Islet precursor cell (in vitro differentiated cells): ENCODE results near the gene PKN1.
A peak's percentile ranks its signal among the peaks of the same experiment; 100 is the strongest.
"Not testable (repeated sequence)": the region's sequence is repeated elsewhere in the genome, so short reads cannot be mapped to it uniquely, and the experiment has no call there.

Experiments
- DNase-seq: peaks from one replicate; pipeline ENCODE4 v3.0.0-alpha.2; 2018

The PKN1 gene

DNA sequence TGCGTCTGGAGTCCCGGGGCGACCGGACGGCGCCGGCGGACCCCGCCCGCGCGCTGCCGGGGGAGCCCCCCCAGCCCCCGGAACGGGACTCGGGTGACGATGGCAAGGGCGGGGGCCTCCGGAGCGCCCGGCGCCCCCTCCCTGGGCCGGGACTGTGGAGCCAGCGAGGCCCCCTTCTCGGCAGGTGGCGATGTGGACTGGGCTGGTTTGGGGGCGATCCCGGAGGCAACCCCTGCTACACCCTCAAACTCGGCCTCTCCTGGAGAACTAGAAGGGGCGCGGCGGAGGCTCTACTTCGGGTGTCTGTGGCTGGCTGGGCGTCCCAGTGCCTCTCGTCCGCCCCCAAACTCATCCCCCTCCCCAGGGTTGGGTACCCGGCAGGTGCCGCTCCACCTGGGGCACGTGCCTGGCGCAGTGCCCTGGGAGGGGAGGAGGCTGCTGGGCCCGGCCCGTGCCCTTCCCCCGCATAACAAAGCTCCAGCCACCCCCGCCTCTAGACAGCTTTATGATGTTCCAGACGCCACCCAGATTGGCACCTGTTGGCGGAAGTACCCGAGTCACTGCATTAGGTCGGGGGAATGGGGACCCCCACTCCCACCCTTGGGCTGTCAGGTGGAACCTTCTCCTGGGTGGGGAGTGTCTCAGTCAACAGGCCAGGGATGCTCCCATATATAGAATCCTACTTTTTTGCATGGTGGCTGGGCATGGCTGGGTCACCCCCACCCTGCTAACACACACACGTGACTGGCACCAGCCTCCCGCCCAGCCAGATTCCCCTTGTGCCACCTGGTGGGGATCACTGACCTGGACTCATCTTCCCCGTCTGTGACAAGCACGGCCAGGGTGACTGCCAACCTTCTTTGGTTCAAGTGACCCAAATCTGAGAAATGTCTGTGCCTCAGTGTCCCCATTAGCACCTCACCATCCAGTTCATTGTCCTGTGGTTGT, 722 bp downstream of the PKN1 start:
- DNase-seq: no peak

- DNase-seq: no peak
Observed at GRCh38 chr19:14434543-14435319, 1.6 kb downstream of the PKN1 start.

GRCh38 chr19:14435320-14436050, 2.4 kb downstream of the PKN1 start:
- DNase-seq: no peak

- DNase-seq: no peak
Observed at GRCh38 chr19:14437578-14438140, 4.6 kb downstream of the PKN1 start.

DNA sequence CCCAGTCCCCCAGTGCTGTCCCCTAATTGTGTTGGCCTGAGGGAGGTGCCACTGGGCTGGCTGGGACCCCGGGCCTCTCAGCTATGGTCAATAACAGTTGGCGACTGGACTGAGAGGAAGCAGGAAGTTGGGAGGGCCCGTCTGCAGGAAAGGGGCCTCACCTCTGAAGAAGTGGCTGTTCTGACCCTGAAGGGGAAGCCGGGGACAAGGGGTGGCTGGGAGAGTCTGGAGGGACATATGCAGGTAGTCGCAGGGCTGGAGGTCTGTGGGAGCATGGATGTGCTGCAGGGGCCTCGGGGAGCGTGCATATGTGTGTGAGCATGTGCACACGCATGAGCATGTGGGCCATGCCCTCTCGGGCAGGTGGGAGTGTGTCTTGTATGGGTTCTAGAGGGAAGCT, 5.9 kb downstream of the PKN1 start:
- no peak for DNase-seq

DNA sequence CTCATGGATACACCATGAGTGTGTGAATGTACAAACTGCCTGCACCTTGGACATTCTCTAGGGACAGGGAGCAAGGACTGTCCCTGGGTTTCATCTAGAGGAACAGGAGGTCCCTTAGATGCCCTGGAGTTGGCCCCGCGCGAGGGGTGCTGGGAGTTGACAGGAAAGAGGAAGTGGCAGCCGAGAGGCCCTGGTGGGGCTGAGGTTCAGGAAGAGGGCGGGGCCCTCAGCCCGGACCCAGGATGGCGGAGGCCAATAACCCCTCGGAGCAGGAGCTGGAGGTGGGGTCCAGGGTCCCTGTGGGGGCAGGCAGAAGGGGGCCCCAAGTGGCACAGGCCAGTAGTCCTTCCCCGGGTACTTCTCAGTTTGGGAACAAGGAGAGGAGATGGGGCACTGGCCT, 6.9 kb downstream of the PKN1 start:
- DNase-seq: no peak

DNA sequence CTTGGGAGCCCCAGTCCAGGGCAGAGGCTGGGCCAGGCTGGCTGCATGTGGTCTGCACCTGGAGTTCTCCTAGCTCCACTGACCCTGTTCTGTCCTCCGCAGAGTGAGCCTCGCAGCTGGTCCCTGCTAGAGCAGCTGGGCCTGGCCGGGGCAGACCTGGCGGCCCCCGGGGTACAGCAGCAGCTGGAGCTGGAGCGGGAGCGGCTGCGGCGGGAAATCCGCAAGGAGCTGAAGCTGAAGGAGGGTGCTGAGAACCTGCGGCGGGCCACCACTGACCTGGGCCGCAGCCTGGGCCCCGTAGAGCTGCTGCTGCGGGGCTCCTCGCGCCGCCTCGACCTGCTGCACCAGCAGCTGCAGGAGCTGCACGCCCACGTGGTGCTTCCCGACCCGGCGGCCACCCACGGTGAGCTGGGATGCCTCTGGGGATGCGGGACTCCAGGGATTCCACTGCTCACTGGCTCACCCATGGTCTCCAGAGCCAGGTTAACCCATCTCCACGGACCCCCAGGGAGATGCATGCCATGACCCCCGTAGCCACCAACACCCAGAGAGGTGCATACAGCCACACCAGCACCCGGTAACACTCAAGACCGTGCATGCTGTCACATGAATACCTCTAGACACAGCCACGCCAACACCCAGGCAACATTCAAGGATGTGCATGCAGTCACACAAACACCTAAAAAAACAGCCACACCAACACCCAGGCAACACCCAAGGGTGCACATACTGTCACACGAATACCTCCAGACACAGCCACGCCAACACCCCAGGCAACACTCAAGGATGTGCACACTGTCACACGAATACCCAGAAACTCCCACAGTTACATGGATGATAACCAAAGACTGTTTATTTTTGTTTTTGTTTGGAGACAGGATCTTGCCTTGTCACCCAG, 8.2 kb downstream of the PKN1 start:
- DNase-seq: no peak

- no peak for DNase-seq
Observed at GRCh38 chr19:14442891-14443631, 10.0 kb downstream of the PKN1 start.

DNA sequence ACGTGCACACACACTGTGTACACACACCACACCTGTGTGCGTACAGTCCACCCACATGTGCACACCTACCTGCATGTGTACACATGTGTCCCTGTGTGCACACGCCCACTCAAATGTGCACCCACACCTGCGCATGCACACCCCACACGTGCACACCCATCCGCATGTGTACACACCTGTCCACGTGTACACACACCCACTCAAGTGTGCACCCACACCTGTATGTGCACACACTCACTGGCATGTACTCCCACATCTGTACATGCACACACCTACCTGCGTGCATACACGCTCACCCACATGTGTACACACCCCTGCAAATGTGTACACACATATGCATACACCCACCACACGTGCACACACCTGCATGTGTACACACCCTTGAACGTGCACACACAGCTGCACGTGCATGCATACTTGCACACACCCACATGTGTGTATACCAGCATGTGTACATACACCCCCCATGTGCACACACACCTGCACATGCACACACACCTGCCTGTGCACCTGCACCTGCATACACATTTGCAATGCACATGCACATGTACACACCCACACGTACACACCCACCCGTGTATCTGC, 10.6 kb downstream of the PKN1 start:
- DNase-seq: no peak

DNA sequence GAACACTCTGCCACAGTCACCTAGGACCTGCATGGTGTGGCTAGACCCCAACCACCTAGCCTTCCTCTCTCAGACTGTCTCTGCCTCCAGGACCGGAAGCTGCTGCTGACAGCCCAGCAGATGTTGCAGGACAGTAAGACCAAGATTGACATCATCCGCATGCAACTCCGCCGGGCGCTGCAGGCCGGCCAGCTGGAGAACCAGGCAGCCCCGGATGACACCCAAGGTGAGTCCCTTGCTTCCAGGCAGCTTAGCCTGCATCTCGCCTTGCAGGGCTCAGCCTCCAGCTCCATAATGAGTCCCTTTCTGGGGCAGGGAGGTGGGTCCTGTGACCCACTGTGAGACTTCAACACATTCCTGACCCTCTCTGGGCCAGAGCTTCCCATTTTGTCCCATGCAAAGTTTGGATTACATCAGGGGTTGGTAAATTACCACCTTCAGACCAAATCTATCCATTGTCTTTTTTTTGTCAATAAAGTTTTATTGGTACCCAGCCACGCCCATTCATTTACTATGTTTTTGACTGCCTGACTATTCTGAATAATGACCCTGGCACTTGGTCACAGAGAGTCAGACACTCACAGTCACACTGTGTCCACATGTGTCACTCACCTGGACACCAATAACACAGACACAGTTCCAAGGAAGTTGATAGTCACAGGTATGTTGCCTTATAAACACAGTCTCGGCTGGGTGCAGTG, 13.4 kb downstream of the PKN1 start:
- no peak for DNase-seq

GRCh38 chr19:14449321-14449720, 16.2 kb downstream of the PKN1 start:
- DNase-seq: no peak

DNA sequence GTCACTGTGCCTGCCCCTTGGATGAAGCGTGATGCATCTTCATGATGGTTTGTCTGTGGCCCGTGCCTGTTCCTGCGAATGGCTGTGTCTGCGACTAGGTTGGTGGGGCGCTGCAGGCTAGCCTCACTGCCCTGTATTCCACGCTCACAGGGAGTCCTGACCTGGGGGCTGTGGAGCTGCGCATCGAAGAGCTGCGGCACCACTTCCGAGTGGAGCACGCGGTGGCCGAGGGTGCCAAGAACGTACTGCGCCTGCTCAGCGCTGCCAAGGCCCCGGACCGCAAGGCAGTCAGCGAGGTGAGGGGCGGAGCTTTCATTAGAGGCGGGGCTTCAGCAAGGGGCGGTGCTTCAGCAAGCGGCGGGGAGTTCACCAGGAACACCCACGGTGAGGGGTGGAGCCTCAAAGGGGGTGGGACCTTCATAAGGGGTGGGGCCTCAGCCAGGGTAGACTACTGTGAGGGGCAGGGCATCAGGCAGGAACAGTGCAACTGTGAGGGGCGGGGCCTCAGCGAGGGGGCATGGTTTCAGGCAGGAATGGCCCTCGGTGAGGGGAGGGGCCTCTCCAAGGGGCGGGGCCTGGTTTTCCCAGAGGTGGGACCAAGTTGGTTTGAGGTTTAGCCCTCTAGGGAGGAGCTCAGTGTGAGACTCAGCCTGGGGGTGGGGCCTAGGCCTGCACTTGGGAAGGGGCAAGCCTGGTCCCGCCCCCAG, 17.2 kb downstream of the PKN1 start:
- DNase-seq: peak; percentile 87

GRCh38 chr19:14450876-14451275, 17.8 kb downstream of the PKN1 start:
- DNase-seq: no peak

GRCh38 chr19:14452303-14452702, 19.2 kb downstream of the PKN1 start:
- DNase-seq: not testable (repeated sequence)

DNA sequence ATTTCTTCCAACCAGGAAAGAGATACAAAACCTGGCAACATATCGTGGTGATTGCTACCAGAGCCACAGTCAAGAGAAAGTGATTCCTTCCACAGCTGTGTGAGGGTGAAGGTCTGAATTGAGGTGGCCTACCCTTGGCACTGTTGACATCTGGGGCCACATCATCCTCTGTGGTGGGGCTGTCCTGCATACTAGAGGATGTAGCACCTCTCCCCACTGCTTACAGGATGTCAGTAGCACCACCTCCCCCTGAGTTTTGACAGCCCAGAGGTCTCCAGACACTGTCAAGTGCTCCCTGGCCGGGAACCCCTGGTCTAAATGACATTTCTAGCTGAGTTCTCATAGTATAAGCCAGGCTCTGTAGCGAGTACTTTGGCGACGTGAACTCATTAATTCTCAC, 26.6 kb downstream of the PKN1 start:
- no peak for DNase-seq

- DNase-seq: no peak
Observed at GRCh38 chr19:14460935-14461334, 27.8 kb downstream of the PKN1 start.

- DNase-seq: not testable (repeated sequence)
Observed at GRCh38 chr19:14462401-14462800, 29.3 kb downstream of the PKN1 start.

- DNase-seq: no peak
Observed at GRCh38 chr19:14463747-14464146, 30.6 kb downstream of the PKN1 start.

DNA sequence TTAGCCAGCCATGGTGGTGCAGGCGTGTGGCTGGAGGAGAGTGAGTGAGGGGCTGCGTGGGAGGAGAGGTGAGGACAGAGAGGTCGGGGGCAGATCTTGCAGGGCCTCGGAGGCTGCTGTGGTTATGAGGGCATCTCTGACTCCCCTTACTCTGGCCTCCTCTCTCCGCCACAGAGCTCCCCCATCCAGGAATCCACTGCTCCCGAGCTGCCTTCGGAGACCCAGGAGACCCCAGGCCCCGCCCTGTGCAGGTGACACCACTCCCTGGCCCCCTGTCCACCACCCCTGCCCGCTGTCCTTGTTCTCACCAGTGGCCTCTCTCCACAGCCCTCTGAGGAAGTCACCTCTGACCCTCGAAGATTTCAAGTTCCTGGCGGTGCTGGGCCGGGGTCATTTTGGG, 34.3 kb downstream of the PKN1 start:
- no peak for DNase-seq
